A673 (cell line): ENCODE results near the gene TEX38. TPM values are rescaled to one million over a fixed set of nuclear protein-coding genes. Genes with fewer than 3 reads are reported as not detected.
"Not testable (repeated sequence)": the region's sequence is repeated elsewhere in the genome, so short reads cannot be mapped to it uniquely, and the experiment has no call there.

Experiments
- BruUV-seq: library from RNA; stranded (reverse); fragments of 400-500 nt; replicated peaks from 2 replicates; lab custom pipeline; 2021; lab: Mats Ljungman, UMichigan
- CTCF ChIA-PET: fragments of 300-600 bp; sonication (Branson Sonifier 250); formaldehyde crosslinking; loops from one replicate; lab custom pipeline; 2022; ENCODE audit warnings: antibody characterized with exemption; lab: Charles Lee
- POLR2A ChIA-PET: fragments of 300-600 bp; sonication (Branson Sonifier 250); formaldehyde crosslinking; loops from one replicate; lab custom pipeline; 2022; ENCODE audit warnings: antibody characterized with exemption; ENCODE audit not compliant: low non-redundant PET; lab: Charles Lee
- DNase-seq: peaks from one replicate; pipeline ENCODE4 v3.0.0-alpha.2; 2015; ENCODE audit warnings: low spot score
- H3K27ac ChIP-seq: fragments of 200-600 bp; sonication (generic); 2 replicates; pipeline ENCODE4 v1.5.1; 2016; ENCODE audit warnings: mixed run types, low read depth, mild to moderate bottlenecking, mixed read lengths, antibody characterized with exemption, low read length; ENCODE audit not compliant: poor library complexity, severe bottlenecking
- H3K27me3 ChIP-seq: fragments of 200-600 bp; sonication (generic); replicated peaks from 2 replicates; pipeline ENCODE4 v1.6.1; 2017; ENCODE audit warnings: mixed run types, low read depth, mild to moderate bottlenecking, mixed read lengths, antibody characterized with exemption, low read length; ENCODE audit not compliant: insufficient read depth, poor library complexity
- H3K36me3 ChIP-seq: fragments of 200-600 bp; sonication (generic); 2 replicates; pipeline ENCODE4 v1.6.1; 2016; ENCODE audit warnings: mixed run types, mild to moderate bottlenecking, mixed read lengths, antibody characterized with exemption, low read length; ENCODE audit not compliant: insufficient read depth, poor library complexity, severe bottlenecking
- H3K4me1 ChIP-seq: fragments of 200-600 bp; sonication (generic); 2 replicates; pipeline ENCODE4 v1.6.1; 2017; ENCODE audit warnings: mixed run types, mild to moderate bottlenecking, mixed read lengths, antibody characterized with exemption, low read length; ENCODE audit not compliant: insufficient read depth, poor library complexity, severe bottlenecking
- H3K4me3 ChIP-seq: fragments of 200-600 bp; sonication (generic); 2 replicates; pipeline ENCODE4 v1.5.1; 2016; ENCODE audit warnings: low read depth, mixed run types, mild to moderate bottlenecking, mixed read lengths, low read length; ENCODE audit not compliant: poor library complexity, severe bottlenecking
- H3K9me3 ChIP-seq: fragments of 200-600 bp; sonication (generic); 2 replicates; pipeline ENCODE4 v1.6.1; 2016; ENCODE audit warnings: mixed run types, low read depth, mild to moderate bottlenecking, mixed read lengths, antibody characterized with exemption, low read length; ENCODE audit not compliant: poor library complexity, severe bottlenecking
- CTCF ChIP-seq: fragments of 300-800, 200-600 bp; sonication (generic); conservative IDR thresholded peaks from 2 replicates; pipeline ENCODE4 v1.5.1; 2017; ENCODE audit warnings: low read depth, mild to moderate bottlenecking, antibody characterized with exemption, low read length, moderate library complexity, mixed read lengths
- EZH2 ChIP-seq: fragments of 200-600 bp; sonication (generic); IDR thresholded peaks from 2 replicates; pipeline ENCODE4 v1.6.1; 2017; ENCODE audit warnings: borderline replicate concordance, low read depth, mild to moderate bottlenecking, mixed read lengths, antibody characterized with exemption, low read length; ENCODE audit not compliant: poor library complexity, severe bottlenecking
- intact Hi-C: fragments of 100-400 bp; cut with micrococcal nuclease; formaldehyde crosslinking; loops from one replicate; pipeline ENCODE4 v1.10.0; 2022; ENCODE audit not compliant: unreplicated experiment
- total RNA-seq: library from RNA; stranded (reverse); gene quantifications from 2 replicates; pipeline ENCODE4 v1.2.3, GENCODE V29; 2021

The TEX38 gene
- total RNA-seq, 1 experiment from 2014 or later, result not detected

GRCh38 chr1:46659307-46659870 lies 12.3 kb upstream of the TEX38 start:
- Histone ChIP-seq H3K36me3 (peaks cover 31% of the 10 kb centered on the region), H3K4me3 (no peak overlapping the region), H3K4me1 (no peaks in the 10 kb centered on the region), H3K9me3 (no peaks in the 10 kb centered on the region), H3K27me3 (no peaks in the 10 kb centered on the region), H3K27ac (no peak overlapping the region)
- BruUV-seq, result no TSS peak
- POLR2A ChIA-PET, result no interaction called here
- TF ChIP-seq CTCF (no peak), EZH2 (no peak)
- CTCF ChIA-PET, result no interaction called here
- intact Hi-C loops, result no loop called here
- DNase-seq, result no peak

GRCh38 chr1:46660116-46660515 lies 11.5 kb upstream of the TEX38 start:
- CTCF ChIA-PET, DNase-seq, H3K4me3 ChIP-seq, H3K9me3 ChIP-seq, H3K4me1 ChIP-seq, H3K27me3 ChIP-seq, POLR2A ChIA-PET, BruUV-seq, intact Hi-C loops, H3K27ac ChIP-seq: not testable (repeated sequence)
- H3K36me3 ChIP-seq, result peaks cover 32% of the 10 kb centered on the region

- BruUV-seq, H3K27me3 ChIP-seq, POLR2A ChIA-PET, CTCF ChIA-PET, H3K9me3 ChIP-seq, intact Hi-C loops, H3K27ac ChIP-seq, H3K4me3 ChIP-seq, DNase-seq: not testable (repeated sequence)
- H3K36me3 ChIP-seq, result peaks cover 21% of the 10 kb centered on the region
- peaks cover 11% of the 10 kb centered on the region for H3K4me1 ChIP-seq
Measured at GRCh38 chr1:46662919-46663318, 8.7 kb upstream of the TEX38 start.

- ChIA-PET POLR2A (no interaction called here), CTCF (no interaction called here)
- no peak for TF ChIP-seq EZH2
- no peak for TF ChIP-seq CTCF
Measured at GRCh38 chr1:46665983-46666382, 5.7 kb upstream of the TEX38 start.

More at GRCh38 chr1:46665983-46666382, 5.7 kb upstream of the TEX38 start:
- Histone ChIP-seq H3K27ac (no peak overlapping the region), H3K4me1 (peaks cover 11% of the 10 kb centered on the region), H3K27me3 (no peaks in the 10 kb centered on the region), H3K4me3 (no peak overlapping the region), H3K9me3 (no peaks in the 10 kb centered on the region), H3K36me3 (peaks cover 16% of the 10 kb centered on the region)
- DNase-seq, result no peak
- no TSS peak for BruUV-seq
- intact Hi-C loops, result no loop called here
